AG04449 (cell line): ENCODE measurements around the gene POSTN.
"Not testable (repeated sequence)": the region's sequence is repeated elsewhere in the genome, so short reads cannot be mapped to it uniquely, and the experiment has no call there.

Experiments
- CTCF ChIA-PET: fragments of 350-600 bp; formaldehyde crosslinking; extraction: SDS; loops from one replicate; lab custom pipeline; 2021; ENCODE audit warnings: antibody characterized with exemption; lab: Yijun Ruan, JAX
- POLR2A ChIA-PET: fragments of 400-600, 350-600 bp; formaldehyde crosslinking; extraction: SDS; loops from one replicate; lab custom pipeline; 2020; ENCODE audit warnings: antibody characterized with exemption, inconsistent platforms; lab: Yijun Ruan, JAX
- DNase-seq: peaks from one replicate; pipeline ENCODE4 v3.0.0-alpha.2; 2010; ENCODE audit warnings: low read depth, low spot score
- H3K4me3 ChIP-seq: 2 replicates; pipeline ENCODE4 v1.5.1; 2011; ENCODE audit warnings: low read depth, mild to moderate bottlenecking, control low read depth, low read length
- TF ChIP-seq, protein P1 (sequence below): IDR thresholded peaks from one replicate; pipeline ENCODE4 v1.5.1; 2011; ENCODE audit warnings: mild to moderate bottlenecking, moderate library complexity, low read length, control low read depth, inconsistent platforms; ENCODE audit not compliant: insufficient read depth; ENCODE audit errors: missing control alignments

The POSTN gene

DNA sequence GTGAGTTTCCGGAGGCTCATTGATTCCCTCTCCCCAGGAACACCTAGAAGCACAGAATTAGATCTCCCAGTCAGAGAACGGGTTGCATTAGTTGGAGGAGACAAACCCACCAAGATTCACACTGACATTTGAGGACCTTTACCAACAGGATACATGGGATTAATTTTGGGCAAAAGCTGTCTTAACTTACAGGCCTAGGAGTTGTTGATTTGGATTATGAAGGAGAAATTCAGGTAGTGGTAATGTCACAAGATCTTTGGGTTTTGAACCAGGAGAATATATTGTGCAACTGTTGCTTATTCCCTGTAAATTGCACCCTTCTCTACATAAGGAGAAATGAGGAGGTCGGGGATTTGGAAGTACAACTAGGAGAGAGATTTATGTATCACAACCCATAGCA is 38.0 kb downstream of the POSTN start:
- H3K4me3 ChIP-seq: no peak overlapping the region
- TF ChIP-seq, protein P1, sequence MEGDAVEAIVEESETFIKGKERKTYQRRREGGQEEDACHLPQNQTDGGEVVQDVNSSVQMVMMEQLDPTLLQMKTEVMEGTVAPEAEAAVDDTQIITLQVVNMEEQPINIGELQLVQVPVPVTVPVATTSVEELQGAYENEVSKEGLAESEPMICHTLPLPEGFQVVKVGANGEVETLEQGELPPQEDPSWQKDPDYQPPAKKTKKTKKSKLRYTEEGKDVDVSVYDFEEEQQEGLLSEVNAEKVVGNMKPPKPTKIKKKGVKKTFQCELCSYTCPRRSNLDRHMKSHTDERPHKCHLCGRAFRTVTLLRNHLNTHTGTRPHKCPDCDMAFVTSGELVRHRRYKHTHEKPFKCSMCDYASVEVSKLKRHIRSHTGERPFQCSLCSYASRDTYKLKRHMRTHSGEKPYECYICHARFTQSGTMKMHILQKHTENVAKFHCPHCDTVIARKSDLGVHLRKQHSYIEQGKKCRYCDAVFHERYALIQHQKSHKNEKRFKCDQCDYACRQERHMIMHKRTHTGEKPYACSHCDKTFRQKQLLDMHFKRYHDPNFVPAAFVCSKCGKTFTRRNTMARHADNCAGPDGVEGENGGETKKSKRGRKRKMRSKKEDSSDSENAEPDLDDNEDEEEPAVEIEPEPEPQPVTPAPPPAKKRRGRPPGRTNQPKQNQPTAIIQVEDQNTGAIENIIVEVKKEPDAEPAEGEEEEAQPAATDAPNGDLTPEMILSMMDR: no peak
- ChIA-PET CTCF (no interaction called here), POLR2A (no interaction called here)
- DNase-seq: no peak

DNA sequence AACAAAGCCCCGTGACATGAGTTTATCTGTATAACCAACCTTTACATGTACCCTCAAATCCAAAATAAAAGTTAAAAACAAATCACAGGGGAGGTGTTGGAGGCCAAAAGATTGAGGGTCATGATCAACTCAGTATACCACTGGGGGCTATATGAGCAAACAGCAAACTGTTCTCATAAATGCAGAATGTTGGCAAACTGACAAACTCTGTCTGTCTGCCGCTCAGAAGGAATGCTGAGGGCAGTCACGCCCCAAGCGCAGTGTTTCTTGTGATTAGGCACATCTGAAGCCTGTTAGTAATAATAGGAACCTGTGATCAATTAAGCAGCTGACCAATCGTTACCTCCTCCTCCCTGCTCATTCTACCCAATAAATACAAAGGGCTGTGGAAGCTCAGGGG is 39.8 kb downstream of the POSTN start:
- DNase-seq, POLR2A ChIA-PET, H3K4me3 ChIP-seq: not testable (repeated sequence)
- CTCF ChIA-PET: interaction anchor here (1.2 kb wide), 1 partner anchor 50 kb away, joined by 3 read pairs; no protein-coding TSS in a partner anchor

DNA sequence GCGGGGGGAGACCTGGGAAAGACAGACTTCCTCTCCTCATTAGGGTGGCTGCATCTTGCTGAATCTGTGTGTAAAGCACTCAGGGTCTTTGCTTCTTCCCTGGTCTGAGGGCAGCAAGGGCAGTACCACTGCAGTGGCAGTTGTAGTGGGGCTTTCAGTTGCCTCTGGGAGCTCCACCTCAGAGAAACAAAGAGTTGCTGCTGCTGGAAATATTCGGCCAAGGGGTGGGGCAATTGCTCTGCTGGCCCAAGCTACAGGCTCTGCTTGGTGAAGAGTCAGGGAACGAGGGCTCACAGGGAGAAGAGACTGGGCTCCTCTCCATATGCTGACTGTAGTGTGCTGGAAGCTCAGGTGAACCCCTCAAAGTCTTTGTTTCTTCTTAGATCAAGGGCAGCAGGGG is 52.5 kb downstream of the POSTN start:
- CTCF ChIA-PET: no interaction called here
- no peak for DNase-seq
- POLR2A ChIA-PET: no interaction called here
- H3K4me3 ChIP-seq: no peak overlapping the region
- TF ChIP-seq, protein P1: no peak

DNA sequence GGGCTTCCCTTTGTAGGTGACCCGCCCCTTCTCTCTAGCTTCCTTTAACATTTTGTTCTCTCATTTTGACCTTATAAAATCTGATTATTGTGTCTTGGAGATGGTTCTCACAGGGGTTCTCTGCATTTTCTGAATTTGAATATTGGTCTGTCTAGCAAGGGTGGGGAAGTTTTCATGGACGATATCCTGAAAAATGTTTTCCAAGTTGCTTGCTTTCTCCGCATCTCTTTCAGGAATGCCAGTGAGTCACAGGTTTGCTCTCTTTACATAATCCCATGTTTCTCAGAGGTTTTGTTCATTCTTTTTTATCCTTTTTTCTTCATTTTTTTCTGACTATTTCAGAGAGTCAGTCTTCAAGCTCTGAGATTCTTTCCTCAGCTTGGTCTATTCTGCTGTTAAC is 53.6 kb downstream of the POSTN start:
- H3K4me3 ChIP-seq: no peak overlapping the region
- TF ChIP-seq, protein P1: no peak
- ChIA-PET CTCF (interaction anchor here (1.1 kb wide), 1 partner anchor 57 kb away, joined by 3 read pairs; no protein-coding TSS in a partner anchor), POLR2A (no interaction called here)
- DNase-seq: no peak

DNA sequence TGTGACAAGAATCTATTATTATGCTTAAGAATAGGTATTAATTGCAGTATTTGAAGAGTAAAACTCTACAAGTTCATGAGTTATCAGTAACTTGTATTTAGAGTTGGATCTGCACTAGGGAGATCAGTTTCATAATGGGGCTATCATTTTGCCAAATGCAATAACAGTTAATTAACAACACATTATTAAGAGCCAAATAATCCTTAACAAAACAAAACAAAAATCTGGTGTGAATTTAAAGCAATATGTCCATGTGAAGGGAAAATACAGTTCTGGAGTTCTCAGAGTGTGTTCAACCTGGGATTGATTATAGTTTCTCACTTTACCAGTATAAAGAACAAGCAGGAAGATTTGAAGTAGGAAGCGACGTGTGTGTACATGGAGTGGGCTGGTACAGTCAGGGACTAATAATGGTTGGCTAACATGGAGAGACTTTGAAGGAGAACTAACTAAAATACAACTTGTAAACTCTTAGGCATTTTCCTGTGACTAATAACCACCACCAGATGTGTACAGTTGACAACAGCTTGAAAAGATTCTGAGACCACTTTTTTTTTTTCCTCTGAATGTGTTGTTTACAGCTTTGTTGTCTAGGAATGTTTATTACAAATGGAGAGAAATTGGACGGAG is 58.5 kb downstream of the POSTN start:
- H3K4me3 ChIP-seq: no peak overlapping the region
- DNase-seq: no peak
- ChIA-PET CTCF (no interaction called here), POLR2A (no interaction called here)
- TF ChIP-seq, protein P1: no peak

DNA sequence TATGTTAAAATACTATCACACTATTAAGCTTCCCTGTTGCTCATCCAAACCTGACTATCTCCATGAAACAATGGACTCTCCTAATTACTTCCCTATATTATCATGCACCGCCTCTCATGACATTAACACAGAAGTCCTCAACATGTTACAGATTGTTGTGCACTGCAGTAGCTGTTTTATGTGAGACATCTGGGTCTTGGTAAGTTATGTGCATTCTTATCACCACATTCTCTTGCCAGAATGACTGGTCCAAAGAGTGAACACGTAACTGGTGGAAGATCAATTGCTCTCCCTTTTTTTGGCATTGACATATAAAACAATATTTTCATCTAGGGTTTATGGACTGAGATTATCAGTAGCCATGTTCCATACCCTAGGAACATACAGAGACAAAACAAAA is 59.4 kb downstream of the POSTN start:
- H3K4me3 ChIP-seq: no peak overlapping the region
- DNase-seq: no peak
- POLR2A ChIA-PET: no interaction called here
- TF ChIP-seq, protein P1: no peak
- CTCF ChIA-PET: no interaction called here

DNA sequence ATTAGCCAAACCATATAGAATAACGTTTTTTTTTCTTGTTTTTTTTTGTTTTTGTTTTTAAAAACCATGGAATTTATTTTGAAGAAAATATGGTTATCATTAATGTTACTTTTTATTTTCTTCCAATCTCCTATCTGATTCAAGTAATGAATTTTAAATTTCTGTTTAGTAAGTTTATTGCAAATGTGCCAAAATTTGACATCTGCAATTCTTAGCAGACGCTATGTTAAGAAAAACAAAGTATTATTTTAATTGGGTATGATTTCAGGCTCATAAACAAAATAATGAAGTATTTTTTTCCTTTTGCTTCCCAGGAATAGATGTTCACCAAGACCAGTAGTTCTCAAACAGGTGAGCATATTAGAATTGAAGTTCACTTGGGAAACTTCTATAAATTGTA is 63.1 kb downstream of the POSTN start:
- no peak for DNase-seq
- no peak overlapping the region for H3K4me3 ChIP-seq
- CTCF ChIA-PET: no interaction called here
- POLR2A ChIA-PET: no interaction called here
- TF ChIP-seq, protein P1: no peak
